ENCODE measurements around the gene OSGEP.

The OSGEP gene

GRCh38 chr14:20419419-20419818 lies 35.2 kb downstream of the OSGEP start:
- H3K4me3 ChIP-seq (ENCODE audit: low read length), result no peak overlapping the region
- peaks cover 36% of the 10 kb centered on the region for H3K4me1 ChIP-seq (ENCODE audit: control insufficient read depth, low read length)
- peaks cover 10% of the 10 kb centered on the region for H3F3A ChIP-seq (ENCODE audit: control insufficient read depth, insufficient read depth)
- H3K9me3 ChIP-seq (ENCODE audit: control insufficient read depth, insufficient read depth, low read length), result no peaks in the 10 kb centered on the region
- no peaks in the 10 kb centered on the region for H3K79me2 ChIP-seq (ENCODE audit: control insufficient read depth, low read length)
- H4K20me1 ChIP-seq (ENCODE audit: control insufficient read depth, insufficient read depth, low read depth, low read length), result no peaks in the 10 kb centered on the region
- TF ChIP-seq, protein P1, sequence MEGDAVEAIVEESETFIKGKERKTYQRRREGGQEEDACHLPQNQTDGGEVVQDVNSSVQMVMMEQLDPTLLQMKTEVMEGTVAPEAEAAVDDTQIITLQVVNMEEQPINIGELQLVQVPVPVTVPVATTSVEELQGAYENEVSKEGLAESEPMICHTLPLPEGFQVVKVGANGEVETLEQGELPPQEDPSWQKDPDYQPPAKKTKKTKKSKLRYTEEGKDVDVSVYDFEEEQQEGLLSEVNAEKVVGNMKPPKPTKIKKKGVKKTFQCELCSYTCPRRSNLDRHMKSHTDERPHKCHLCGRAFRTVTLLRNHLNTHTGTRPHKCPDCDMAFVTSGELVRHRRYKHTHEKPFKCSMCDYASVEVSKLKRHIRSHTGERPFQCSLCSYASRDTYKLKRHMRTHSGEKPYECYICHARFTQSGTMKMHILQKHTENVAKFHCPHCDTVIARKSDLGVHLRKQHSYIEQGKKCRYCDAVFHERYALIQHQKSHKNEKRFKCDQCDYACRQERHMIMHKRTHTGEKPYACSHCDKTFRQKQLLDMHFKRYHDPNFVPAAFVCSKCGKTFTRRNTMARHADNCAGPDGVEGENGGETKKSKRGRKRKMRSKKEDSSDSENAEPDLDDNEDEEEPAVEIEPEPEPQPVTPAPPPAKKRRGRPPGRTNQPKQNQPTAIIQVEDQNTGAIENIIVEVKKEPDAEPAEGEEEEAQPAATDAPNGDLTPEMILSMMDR (IDR thresholded peaks at IDR 0.05; ENCODE audit: low read depth, low read length, poor library complexity, severe bottlenecking), result no peak
- TF ChIP-seq EZH2phosphoT487 (IDR thresholded peaks at IDR 0.05; ENCODE audit: borderline replicate concordance, low read length), result no peak
- H3K27me3 ChIP-seq (ENCODE audit: control insufficient read depth, low read length), result no peaks in the 10 kb centered on the region
- no peaks in the 10 kb centered on the region for H3K9me2 ChIP-seq (replicated peaks; ENCODE audit: control insufficient read depth, low read length)
- no peak overlapping the region for H3K4me2 ChIP-seq (ENCODE audit: low read length)
- H3K27ac ChIP-seq (ENCODE audit: low read depth, low read length), result no peak overlapping the region
- H3K36me3 ChIP-seq (ENCODE audit: control insufficient read depth, low read length), result no peaks in the 10 kb centered on the region

DNA sequence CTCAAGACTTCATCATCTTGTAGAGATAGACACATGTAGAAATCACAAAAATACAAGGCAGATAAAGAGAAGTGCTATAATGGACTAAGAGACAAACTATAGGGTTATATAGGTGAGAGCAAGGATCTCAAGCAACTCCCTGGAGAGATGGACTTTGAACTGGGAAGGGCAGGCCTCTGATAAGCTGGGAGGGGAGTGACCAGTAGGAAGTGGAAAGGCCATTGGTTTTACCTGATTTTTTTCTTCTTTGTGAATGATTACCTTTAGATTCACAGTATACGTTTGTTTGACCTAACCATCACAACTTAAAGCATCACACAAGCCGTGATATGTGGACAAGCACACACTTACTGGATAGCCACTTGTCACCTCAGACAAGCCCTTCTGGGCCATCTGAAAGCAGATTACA lies 36.1 kb downstream of the OSGEP start:
- H3K27me3 ChIP-seq (ENCODE audit: control insufficient read depth, low read length), result no peaks in the 10 kb centered on the region
- peaks cover 44% of the 10 kb centered on the region for H3K4me1 ChIP-seq (ENCODE audit: control insufficient read depth, low read length)
- no peaks in the 10 kb centered on the region for H3K9me3 ChIP-seq (ENCODE audit: control insufficient read depth, insufficient read depth, low read length)
- no peak for TF ChIP-seq EZH2phosphoT487 (IDR thresholded peaks at IDR 0.05; ENCODE audit: borderline replicate concordance, low read length)
- TF ChIP-seq, protein P1 (IDR thresholded peaks at IDR 0.05; ENCODE audit: low read depth, low read length, poor library complexity, severe bottlenecking), result no peak
- H3K4me2 ChIP-seq (ENCODE audit: low read length), result no peak overlapping the region
- peaks cover 13% of the 10 kb centered on the region for H3F3A ChIP-seq (ENCODE audit: control insufficient read depth, insufficient read depth)
- H3K36me3 ChIP-seq (ENCODE audit: control insufficient read depth, low read length), result no peaks in the 10 kb centered on the region
- 0 out of 2 replicates have a peak, but pooled peaks cover 2% of the 10 kb centered on the region for H3K79me2 ChIP-seq (ENCODE audit: control insufficient read depth, low read length)
- no peaks in the 10 kb centered on the region for H3K9me2 ChIP-seq (replicated peaks; ENCODE audit: control insufficient read depth, low read length)
- H3K27ac ChIP-seq (ENCODE audit: low read depth, low read length), result no peak overlapping the region
- H3K4me3 ChIP-seq (ENCODE audit: low read length), result no peak overlapping the region
- H4K20me1 ChIP-seq (ENCODE audit: control insufficient read depth, insufficient read depth, low read depth, low read length), result no peaks in the 10 kb centered on the region

GRCh38 chr14:20417250-20418186 lies 37.1 kb downstream of the OSGEP start:
- no peaks in the 10 kb centered on the region for H3K9me3 ChIP-seq (ENCODE audit: control insufficient read depth, insufficient read depth, low read length)
- peaks cover 2% of the 10 kb centered on the region; the same call in 1 of the 2 replicates for H3K36me3 ChIP-seq (ENCODE audit: control insufficient read depth, low read length)
- H3K4me3 ChIP-seq (ENCODE audit: low read length), result no peak overlapping the region
- no peaks in the 10 kb centered on the region for H3K27me3 ChIP-seq (ENCODE audit: control insufficient read depth, low read length)
- TF ChIP-seq, protein P1 (IDR thresholded peaks at IDR 0.05; ENCODE audit: low read depth, low read length, poor library complexity, severe bottlenecking), result no peak
- no peak for TF ChIP-seq EZH2phosphoT487 (IDR thresholded peaks at IDR 0.05; ENCODE audit: borderline replicate concordance, low read length)
- H3F3A ChIP-seq (ENCODE audit: control insufficient read depth, insufficient read depth), result peaks cover 13% of the 10 kb centered on the region
- H3K27ac ChIP-seq (ENCODE audit: low read depth, low read length), result no peak overlapping the region
- H3K4me2 ChIP-seq (ENCODE audit: low read length), result no peak overlapping the region
- no peaks in the 10 kb centered on the region for H3K9me2 ChIP-seq (replicated peaks; ENCODE audit: control insufficient read depth, low read length)
- no peaks in the 10 kb centered on the region for H4K20me1 ChIP-seq (ENCODE audit: control insufficient read depth, insufficient read depth, low read depth, low read length)
- H3K4me1 ChIP-seq (ENCODE audit: control insufficient read depth, low read length), result peaks cover 38% of the 10 kb centered on the region
- H3K79me2 ChIP-seq (ENCODE audit: control insufficient read depth, low read length), result peaks cover 8% of the 10 kb centered on the region

Data from DOHH2 (cell line).